ENCODE data around the gene PHOSPHO1.

The PHOSPHO1 gene

DNA sequence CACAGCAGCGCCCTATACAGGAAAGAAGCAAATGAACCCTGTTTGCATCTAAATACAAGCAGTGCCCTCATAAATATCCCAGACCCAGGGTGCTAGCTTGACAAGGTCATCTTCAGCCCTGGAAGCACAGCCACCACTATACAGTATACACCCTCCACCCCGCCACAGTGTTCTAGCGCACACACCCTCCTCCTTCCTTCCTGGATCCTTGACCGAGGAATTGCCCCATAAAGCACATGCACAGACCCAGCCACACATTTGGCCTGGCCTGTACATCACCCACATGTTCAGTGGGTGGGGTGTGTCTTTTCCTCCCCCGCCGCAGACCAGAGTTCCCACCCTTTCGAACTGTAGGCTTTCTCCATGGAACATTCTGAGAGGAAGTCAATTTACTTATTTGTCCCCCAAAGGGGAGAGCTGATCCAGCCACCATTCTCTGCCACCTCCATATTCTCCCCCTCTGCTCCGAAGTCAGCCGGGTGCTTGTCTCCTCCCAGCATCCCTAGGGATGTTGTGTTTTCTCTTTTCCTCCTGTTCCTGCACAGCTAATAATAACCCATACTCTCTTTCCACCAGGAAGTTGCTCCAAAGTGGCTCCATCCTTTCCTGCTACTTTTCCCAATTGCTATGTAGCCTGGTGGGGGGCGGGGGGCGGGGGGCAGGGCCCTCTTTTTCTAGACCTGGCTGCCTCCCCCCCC lies 13.5 kb downstream of the PHOSPHO1 start:
- no peak for DNase-seq (ENCODE audit: low read depth)
- H3K9me3 ChIP-seq (ENCODE audit: control insufficient read depth, low read length): no peaks in the 10 kb centered on the region
- H3K9ac ChIP-seq (ENCODE audit: low read length): no peak overlapping the region
- H3K27me3 ChIP-seq (replicated peaks; ENCODE audit: control insufficient read depth, insufficient read depth, low read length): peaks cover 39% of the 10 kb centered on the region
- H3K36me3 ChIP-seq (ENCODE audit: control insufficient read depth, insufficient read depth, low read length, severe bottlenecking): no peaks in the 10 kb centered on the region
- no peaks in the 10 kb centered on the region for H3K4me1 ChIP-seq (ENCODE audit: control insufficient read depth, insufficient read depth, low read length)
- H3K4me3 ChIP-seq (ENCODE audit: low read length): no peak overlapping the region

DNA sequence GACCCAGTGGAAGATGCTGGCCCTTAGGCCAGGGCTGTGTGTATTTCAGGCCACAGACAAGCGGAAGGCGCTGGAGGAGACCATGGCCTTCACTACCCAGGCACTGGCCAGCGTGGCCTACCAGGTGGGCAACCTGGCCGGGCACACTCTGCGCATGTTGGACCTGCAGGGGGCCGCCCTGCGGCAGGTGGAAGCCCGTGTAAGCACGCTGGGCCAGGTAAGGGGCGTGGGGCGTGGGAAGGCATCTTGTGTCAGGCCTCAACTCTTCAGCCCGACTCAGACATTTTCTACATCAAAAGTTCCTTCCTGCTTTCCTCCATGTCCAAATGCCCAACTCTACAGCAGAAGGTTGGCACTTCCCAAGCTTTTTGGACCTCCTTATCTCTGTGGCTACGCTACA lies 14.1 kb downstream of the PHOSPHO1 start:
- H3K36me3 ChIP-seq (ENCODE audit: control insufficient read depth, insufficient read depth, low read length, severe bottlenecking): no peaks in the 10 kb centered on the region
- no peak overlapping the region for H3K4me3 ChIP-seq (ENCODE audit: low read length)
- H3K9me3 ChIP-seq (ENCODE audit: control insufficient read depth, low read length): no peaks in the 10 kb centered on the region
- no peaks in the 10 kb centered on the region for H3K4me1 ChIP-seq (ENCODE audit: control insufficient read depth, insufficient read depth, low read length)
- no peak overlapping the region for H3K9ac ChIP-seq (ENCODE audit: low read length)
- peaks cover 33% of the 10 kb centered on the region for H3K27me3 ChIP-seq (replicated peaks; ENCODE audit: control insufficient read depth, insufficient read depth, low read length)
- DNase-seq (ENCODE audit: low read depth): no peak

DNA sequence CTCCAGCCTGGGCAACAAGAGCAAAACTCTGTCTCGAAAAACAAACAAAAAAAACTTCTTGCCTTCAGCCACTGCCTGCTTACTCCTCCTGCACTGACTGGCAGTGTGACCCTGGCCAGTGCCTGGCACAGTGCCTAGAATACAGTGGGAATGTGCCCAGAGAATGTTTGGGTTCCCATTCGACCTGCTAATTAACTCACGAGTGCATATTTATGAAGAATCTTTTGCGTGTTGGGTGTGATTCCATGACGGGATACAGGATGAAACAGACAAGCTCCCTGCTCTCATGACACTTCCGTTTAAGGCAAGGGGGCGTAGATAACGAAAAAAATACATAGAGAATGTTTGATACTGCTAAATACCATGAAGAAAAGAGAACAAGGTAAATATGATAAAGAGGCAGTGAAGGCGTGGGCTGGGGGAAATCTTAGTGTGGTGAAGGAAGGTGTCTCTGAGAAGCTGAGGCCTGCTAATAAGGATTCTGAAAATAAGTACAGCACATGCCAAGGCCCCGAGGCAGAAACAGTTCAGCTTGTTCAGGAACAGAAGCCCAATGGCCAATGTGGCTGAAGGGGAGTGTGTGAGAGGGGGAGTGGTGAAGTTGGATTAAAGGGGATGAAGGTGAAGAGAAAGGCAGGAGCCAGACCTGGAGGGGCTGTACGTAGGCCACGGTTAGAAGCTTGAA lies 15.8 kb downstream of the PHOSPHO1 start:
- H3K27me3 ChIP-seq (replicated peaks; ENCODE audit: control insufficient read depth, insufficient read depth, low read length): peaks cover 40% of the 10 kb centered on the region
- H3K36me3 ChIP-seq (ENCODE audit: control insufficient read depth, insufficient read depth, low read length, severe bottlenecking): no peaks in the 10 kb centered on the region
- H3K4me3 ChIP-seq (ENCODE audit: low read length): no peak overlapping the region
- DNase-seq (ENCODE audit: low read depth): no peak
- no peak overlapping the region for H3K9ac ChIP-seq (ENCODE audit: low read length)
- H3K4me1 ChIP-seq (ENCODE audit: control insufficient read depth, insufficient read depth, low read length): peaks cover 3% of the 10 kb centered on the region
- H3K9me3 ChIP-seq (ENCODE audit: control insufficient read depth, low read length): no peaks in the 10 kb centered on the region

DNA sequence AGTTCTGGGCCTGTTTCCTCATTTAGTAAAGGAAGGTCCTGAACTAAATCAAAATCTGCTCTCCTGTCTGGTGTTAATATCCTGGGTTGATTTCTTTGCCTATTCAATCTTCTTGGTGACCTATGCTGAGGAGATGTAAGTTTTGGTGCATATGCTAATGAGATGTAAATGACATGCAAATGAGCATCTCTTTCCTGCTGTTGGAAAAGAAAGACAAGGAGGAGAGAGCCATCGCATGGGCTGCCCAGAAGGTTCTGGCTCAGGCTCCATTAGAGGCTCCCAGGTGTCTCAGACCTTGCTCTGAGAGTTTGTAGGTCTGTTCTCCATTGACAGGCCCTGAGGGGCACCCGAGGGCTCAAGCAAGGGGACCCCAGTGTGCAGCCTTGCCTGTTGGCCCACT lies 16.7 kb downstream of the PHOSPHO1 start:
- H3K9ac ChIP-seq (ENCODE audit: low read length): no peak overlapping the region
- H3K27me3 ChIP-seq (replicated peaks; ENCODE audit: control insufficient read depth, insufficient read depth, low read length): peaks cover 44% of the 10 kb centered on the region
- H3K4me1 ChIP-seq (ENCODE audit: control insufficient read depth, insufficient read depth, low read length): peaks cover 4% of the 10 kb centered on the region
- H3K4me3 ChIP-seq (ENCODE audit: low read length): no peak overlapping the region
- no peak for DNase-seq (ENCODE audit: low read depth)
- H3K9me3 ChIP-seq (ENCODE audit: control insufficient read depth, low read length): no peaks in the 10 kb centered on the region
- no peaks in the 10 kb centered on the region for H3K36me3 ChIP-seq (ENCODE audit: control insufficient read depth, insufficient read depth, low read length, severe bottlenecking)

DNA sequence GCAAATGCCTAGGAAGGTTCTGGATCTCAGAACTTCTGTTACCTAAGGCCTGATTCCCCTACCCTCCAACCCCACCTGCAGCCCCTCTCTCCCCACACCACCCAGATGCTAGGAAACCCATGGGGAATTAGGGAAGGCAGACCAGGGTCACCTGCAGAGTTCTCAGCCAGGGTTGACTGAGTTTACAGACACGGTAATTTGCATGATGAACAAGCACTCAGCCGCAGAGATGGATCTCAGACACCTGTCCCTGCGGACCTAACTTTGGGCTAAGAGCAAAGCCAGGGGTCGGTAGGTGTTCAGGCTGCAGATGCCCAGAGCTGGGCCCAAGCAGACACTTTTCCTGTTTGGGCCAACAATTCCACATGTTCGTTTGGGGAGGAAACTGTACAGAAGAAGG lies 17.2 kb downstream of the PHOSPHO1 start:
- no peak overlapping the region for H3K4me3 ChIP-seq (ENCODE audit: low read length)
- no peaks in the 10 kb centered on the region for H3K36me3 ChIP-seq (ENCODE audit: control insufficient read depth, insufficient read depth, low read length, severe bottlenecking)
- H3K4me1 ChIP-seq (ENCODE audit: control insufficient read depth, insufficient read depth, low read length): peaks cover 4% of the 10 kb centered on the region
- H3K9me3 ChIP-seq (ENCODE audit: control insufficient read depth, low read length): no peaks in the 10 kb centered on the region
- H3K9ac ChIP-seq (ENCODE audit: low read length): no peak overlapping the region
- no peak for DNase-seq (ENCODE audit: low read depth)
- H3K27me3 ChIP-seq (replicated peaks; ENCODE audit: control insufficient read depth, insufficient read depth, low read length): peaks cover 45% of the 10 kb centered on the region

DNA sequence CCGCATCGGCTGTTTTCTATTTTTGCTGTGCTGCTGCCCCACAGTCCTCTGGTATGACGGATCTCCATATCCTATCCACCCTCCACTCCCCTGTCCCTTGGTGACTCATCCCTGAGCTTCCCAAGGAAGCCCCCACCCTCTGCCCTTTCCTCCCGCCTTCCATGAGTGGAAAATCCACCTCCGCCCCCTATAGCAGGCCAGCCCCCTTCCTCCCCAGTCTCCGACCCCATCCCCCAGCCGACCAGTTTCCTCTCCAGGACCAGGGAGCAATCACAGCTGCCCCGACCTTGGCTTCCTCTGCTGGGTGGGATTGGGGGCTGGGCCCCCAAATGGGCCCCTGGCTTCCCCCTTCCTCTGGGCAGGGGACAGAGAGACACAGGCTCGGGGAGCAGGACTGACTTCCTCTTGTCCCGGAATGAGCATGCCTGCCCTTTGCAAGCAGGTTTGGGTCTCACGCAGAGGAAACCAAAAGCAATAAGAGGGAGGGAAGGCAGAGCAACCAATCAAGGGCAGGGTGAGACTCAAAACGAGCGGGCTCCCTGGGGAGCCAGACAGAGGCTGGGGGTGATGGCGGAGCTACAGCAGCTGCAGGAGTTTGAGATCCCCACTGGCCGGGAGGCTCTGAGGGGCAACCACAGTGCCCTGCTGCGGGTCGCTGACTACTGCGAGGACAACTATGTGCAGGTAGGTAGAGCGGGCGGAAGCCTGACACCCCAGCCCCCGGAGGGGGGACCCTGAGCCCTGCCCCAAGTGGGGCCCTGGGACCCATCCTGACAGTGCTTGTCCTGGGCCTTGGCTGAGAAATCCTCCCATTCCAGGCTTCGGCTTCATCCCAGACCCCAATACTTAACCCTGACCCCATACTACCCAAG lies 20.2 kb downstream of the PHOSPHO1 start, which contains the start of the genes ABI3 and GNGT2:
Gene ABI3 (plus strand): TSS at position 550 of the 872 bp plus-strand sequence. CDS start 18 bp downstream, at position 568.
Gene GNGT2 (minus strand): TSS at position 417 of the 872 bp plus-strand sequence. CDS start 3,152 bp downstream, outside the sequence.
- no peak for DNase-seq (ENCODE audit: low read depth)
- Histone ChIP-seq H3K9me3 (ENCODE audit: control insufficient read depth, low read length) (no peaks in the 10 kb centered on the region), H3K9ac (ENCODE audit: low read length) (no peak within 1 kb of the TSS), H3K27me3 (replicated peaks; ENCODE audit: control insufficient read depth, insufficient read depth, low read length) (peaks cover 52% of the 10 kb centered on the region), H3K4me3 (ENCODE audit: low read length) (no peak within 1 kb of the TSS), H3K4me1 (ENCODE audit: control insufficient read depth, insufficient read depth, low read length) (peaks cover 4% of the 10 kb centered on the region), H3K36me3 (ENCODE audit: control insufficient read depth, insufficient read depth, low read length, severe bottlenecking) (no peaks in the 10 kb centered on the region)

DNA sequence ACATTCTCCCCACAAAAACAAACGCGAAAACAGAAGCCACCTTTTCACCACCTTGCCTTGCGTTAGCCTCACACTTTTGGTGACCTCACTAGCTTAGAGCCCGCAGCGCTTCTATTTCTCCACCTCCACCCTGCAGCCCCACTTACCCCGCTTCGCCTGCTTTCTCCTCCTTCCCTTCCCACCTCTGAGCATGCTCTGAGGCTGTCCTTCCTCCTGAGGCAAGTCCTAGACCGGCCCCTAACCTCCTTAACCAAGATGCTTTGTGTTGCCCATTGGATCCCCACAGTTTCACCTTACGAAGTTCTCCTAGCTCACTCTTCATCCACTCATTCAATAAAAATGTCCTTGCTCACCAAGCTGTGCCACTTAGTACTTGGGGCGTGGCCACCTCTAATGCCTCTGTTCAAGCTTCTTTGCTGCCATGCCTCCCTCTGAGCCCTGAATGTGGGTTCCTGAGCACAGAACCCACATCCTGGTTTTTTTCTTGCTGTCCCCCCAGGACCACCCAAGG lies 21.5 kb downstream of the PHOSPHO1 start:
- Histone ChIP-seq H3K4me3 (ENCODE audit: low read length) (no peak overlapping the region), H3K9me3 (ENCODE audit: control insufficient read depth, low read length) (no peaks in the 10 kb centered on the region), H3K36me3 (ENCODE audit: control insufficient read depth, insufficient read depth, low read length, severe bottlenecking) (no peaks in the 10 kb centered on the region), H3K9ac (ENCODE audit: low read length) (no peak overlapping the region), H3K4me1 (ENCODE audit: control insufficient read depth, insufficient read depth, low read length) (peaks cover 4% of the 10 kb centered on the region), H3K27me3 (replicated peaks; ENCODE audit: control insufficient read depth, insufficient read depth, low read length) (peaks cover 52% of the 10 kb centered on the region)
- DNase-seq (ENCODE audit: low read depth): no peak

DNA sequence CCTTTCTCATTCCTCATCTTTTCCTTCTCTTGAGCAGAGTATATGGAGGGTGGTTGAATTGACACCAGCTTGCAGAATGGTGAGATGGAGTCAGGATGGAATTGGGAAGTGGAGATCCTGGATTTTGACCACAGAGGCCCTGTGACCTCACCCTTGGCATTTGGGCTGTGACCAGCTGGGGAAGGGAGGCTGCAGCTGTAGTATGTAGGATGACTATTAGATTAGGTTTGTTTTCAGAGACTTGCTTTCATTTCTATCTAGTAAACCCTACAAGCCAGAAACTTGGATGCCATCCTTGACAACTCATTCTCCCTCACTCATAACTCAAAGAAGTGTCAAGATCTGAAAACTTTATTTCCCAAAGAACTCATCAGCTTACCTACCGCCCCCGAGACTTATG lies 26.1 kb downstream of the PHOSPHO1 start:
- H3K4me3 ChIP-seq (ENCODE audit: low read length): no peak overlapping the region
- H3K27me3 ChIP-seq (replicated peaks; ENCODE audit: control insufficient read depth, insufficient read depth, low read length): peaks cover 28% of the 10 kb centered on the region
- H3K4me1 ChIP-seq (ENCODE audit: control insufficient read depth, insufficient read depth, low read length): no peaks in the 10 kb centered on the region
- H3K36me3 ChIP-seq (ENCODE audit: control insufficient read depth, insufficient read depth, low read length, severe bottlenecking): no peaks in the 10 kb centered on the region
- no peak for DNase-seq (ENCODE audit: low read depth)
- H3K9me3 ChIP-seq (ENCODE audit: control insufficient read depth, low read length): no peaks in the 10 kb centered on the region
- H3K9ac ChIP-seq (ENCODE audit: low read length): no peak overlapping the region

DNA sequence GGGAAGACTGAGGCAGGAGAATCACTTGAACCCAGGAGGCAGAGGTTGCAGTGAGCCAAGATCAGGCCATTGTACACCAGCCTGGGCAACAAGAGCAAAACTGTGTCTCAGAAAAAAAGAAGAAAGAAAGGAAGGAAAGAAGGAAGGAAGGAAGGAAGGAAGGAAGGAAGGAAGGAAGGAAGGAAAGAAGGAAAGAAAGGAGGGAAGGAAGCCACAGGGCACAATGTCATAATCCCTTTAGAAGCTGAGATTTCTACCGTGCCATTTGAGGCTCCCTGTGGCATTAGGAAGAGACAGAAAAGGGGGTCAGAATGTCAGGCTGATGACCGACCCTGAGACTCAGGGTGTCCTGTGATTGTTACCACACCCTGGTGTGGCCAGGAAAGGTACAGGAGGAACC lies 26.8 kb downstream of the PHOSPHO1 start:
- no peak overlapping the region for H3K9ac ChIP-seq (ENCODE audit: low read length)
- H3K27me3 ChIP-seq (replicated peaks; ENCODE audit: control insufficient read depth, insufficient read depth, low read length): peaks cover 22% of the 10 kb centered on the region
- no peaks in the 10 kb centered on the region for H3K36me3 ChIP-seq (ENCODE audit: control insufficient read depth, insufficient read depth, low read length, severe bottlenecking)
- H3K9me3 ChIP-seq (ENCODE audit: control insufficient read depth, low read length): no peaks in the 10 kb centered on the region
- H3K4me1 ChIP-seq (ENCODE audit: control insufficient read depth, insufficient read depth, low read length): no peaks in the 10 kb centered on the region
- no peak for DNase-seq (ENCODE audit: low read depth)
- H3K4me3 ChIP-seq (ENCODE audit: low read length): no peak overlapping the region

DNA sequence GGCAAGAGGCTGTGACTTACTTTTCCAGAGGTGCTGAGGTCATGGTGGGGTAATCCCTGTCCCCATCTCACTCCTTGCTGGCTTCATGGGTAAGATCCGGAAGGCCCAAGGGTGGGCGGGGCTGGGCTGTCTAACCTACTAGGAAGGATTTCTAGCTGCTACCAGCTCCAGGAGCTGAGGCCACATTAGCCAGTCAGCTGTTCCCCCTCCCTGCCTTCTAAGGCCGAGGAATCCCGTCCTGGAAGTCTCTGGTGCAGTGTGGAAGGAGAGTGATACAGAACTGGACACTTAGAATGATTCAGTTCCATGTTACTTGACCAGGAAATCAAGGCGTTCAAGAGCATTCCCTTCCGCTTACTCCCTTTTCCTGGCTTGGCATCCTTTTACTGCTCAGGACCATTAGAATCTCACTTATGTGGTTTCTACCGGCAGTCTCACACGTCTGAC lies 29.1 kb downstream of the PHOSPHO1 start:
- Histone ChIP-seq H3K4me3 (ENCODE audit: low read length) (no peak overlapping the region), H3K9ac (ENCODE audit: low read length) (no peak overlapping the region), H3K9me3 (ENCODE audit: control insufficient read depth, low read length) (no peaks in the 10 kb centered on the region), H3K4me1 (ENCODE audit: control insufficient read depth, insufficient read depth, low read length) (no peaks in the 10 kb centered on the region), H3K27me3 (replicated peaks; ENCODE audit: control insufficient read depth, insufficient read depth, low read length) (peaks cover 7% of the 10 kb centered on the region), H3K36me3 (ENCODE audit: control insufficient read depth, insufficient read depth, low read length, severe bottlenecking) (no peaks in the 10 kb centered on the region)
- no peak for DNase-seq (ENCODE audit: low read depth)
